Aorta (tissue), 5 donors: ENCODE data around the gene ZNF774. TPM values are rescaled to one million over a fixed set of nuclear protein-coding genes. Genes with fewer than 3 reads are reported as not detected.
"Not testable (repeated sequence)": the region's sequence is repeated elsewhere in the genome, so short reads cannot be mapped to it uniquely, and the experiment has no call there.

Source experiments
- ATAC-seq: fragments of 200-7000 bp; cut with Tn5 transposase; one replicate; pipeline ENCODE4 v1.9.1; 2022; ENCODE audit warnings: moderate library complexity; ENCODE audit not compliant: low FRiP score
- DNase-seq, 2 donors: peaks; one replicate each; pipeline ENCODE4 v3.0.0-alpha.2; 2020
- H3K27ac ChIP-seq, 2 donors: one replicate each; pipeline ENCODE4 v1.5.1; 2013; ENCODE audit warnings: low read length in 2 of 2, mild to moderate bottlenecking in 2 of 2, moderate library complexity in 2 of 2, control low read depth in 1 of 2, inconsistent platforms in 1 of 2, low read depth in 1 of 2
- H3K27me3 ChIP-seq, 2 donors: one replicate each; pipeline ENCODE4 v1.6.1; 2013; ENCODE audit warnings: control low read depth in 1 of 2, low read length in 1 of 2, mild to moderate bottlenecking in 1 of 2, moderate library complexity in 1 of 2; ENCODE audit not compliant: insufficient read depth in 2 of 2, control insufficient read depth in 1 of 2
- H3K36me3 ChIP-seq, 2 donors: one replicate each; pipeline ENCODE4 v1.6.1; 2013; ENCODE audit warnings: control low read depth in 1 of 2, low read length in 1 of 2, mild to moderate bottlenecking in 1 of 2; ENCODE audit not compliant: insufficient read depth in 2 of 2, control insufficient read depth in 1 of 2
- H3K4me1 ChIP-seq, 2 donors: one replicate each; pipeline ENCODE4 v1.6.1; 2013; ENCODE audit warnings: low read length in 2 of 2, control low read depth in 1 of 2, mild to moderate bottlenecking in 1 of 2, moderate library complexity in 1 of 2; ENCODE audit not compliant: insufficient read depth in 2 of 2, control insufficient read depth in 1 of 2
- H3K4me3 ChIP-seq, 2 donors: one replicate each; pipeline ENCODE4 v1.5.1; 2013; ENCODE audit warnings: low read length in 2 of 2, control low read depth in 1 of 2, mild to moderate bottlenecking in 1 of 2
- H3K9me3 ChIP-seq: one replicate; pipeline ENCODE4 v1.6.1; 2013; ENCODE audit warnings: mild to moderate bottlenecking, low read length; ENCODE audit not compliant: control insufficient read depth
- WGBS, 2 donors: extraction: QIAGEN DNeasy Blood & Tissue Kit; methylation state at CpG; one replicate each; pipeline ENCODE4 v1.1.7; 2013; 5-methylcytosine and 5-hydroxymethylcytosine counted together
- intact Hi-C, 2 donors: fragments of 100-400 bp; cut with DNase I; formaldehyde crosslinking; loops; one replicate each; pipeline versions ENCODE4 v1.14.2 to v1.15.0; 2022
- long read RNA-seq, 2 donors: library from polyadenylated mRNA; unstranded; transcript quantifications; one replicate each; pipeline ENCODE4 v2.0.0, GENCODE V29; 2020 to 2021
- polyA plus RNA-seq, 2 donors: library from polyadenylated mRNA; stranded (reverse); fragments of 200-250 nt; gene quantifications; one replicate each; pipeline ENCODE4 v1.2.3, GENCODE V29; 2013
- total RNA-seq, 2 donors: library from RNA; stranded (reverse); fragmentation: NEBNext Ultra II Directional; extraction: Animal tissue kit (Norgen Biotek cat#: 25700); gene quantifications; one replicate each; pipeline ENCODE4 v1.2.1, GENCODE V29; 2021
- donor health status: healthy with polysubstance abuse.
- donor health status: Bipolar disorder and iron deficiency.
- donor health status: DM: no; HTN: no; CAD: no.
- donor health status: DM: no; HTN: no; CAD: no.
- donor health status: DM: yes; HTN: yes; CAD: no.

Gene ZNF774
- total RNA-seq, result 1 to 10 TPM; 6.1 to 7.4 TPM
- polyA plus RNA-seq, result 1 to 10 TPM in 1 of 2 donors, under 1 TPM in 1; 0.50 to 2.6 TPM
- long read RNA-seq, donor 1, partial matches to known transcripts, result 0 of 6 reads
- long read RNA-seq, donor 1, other reads (novel, unspliced or antisense), result 3 of 6 reads
- long read RNA-seq, donor 2, partial matches to known transcripts, result 0 of 1 reads
- long read RNA-seq, donor 2, other reads (novel, unspliced or antisense), result 1 of 1 reads

DNA sequence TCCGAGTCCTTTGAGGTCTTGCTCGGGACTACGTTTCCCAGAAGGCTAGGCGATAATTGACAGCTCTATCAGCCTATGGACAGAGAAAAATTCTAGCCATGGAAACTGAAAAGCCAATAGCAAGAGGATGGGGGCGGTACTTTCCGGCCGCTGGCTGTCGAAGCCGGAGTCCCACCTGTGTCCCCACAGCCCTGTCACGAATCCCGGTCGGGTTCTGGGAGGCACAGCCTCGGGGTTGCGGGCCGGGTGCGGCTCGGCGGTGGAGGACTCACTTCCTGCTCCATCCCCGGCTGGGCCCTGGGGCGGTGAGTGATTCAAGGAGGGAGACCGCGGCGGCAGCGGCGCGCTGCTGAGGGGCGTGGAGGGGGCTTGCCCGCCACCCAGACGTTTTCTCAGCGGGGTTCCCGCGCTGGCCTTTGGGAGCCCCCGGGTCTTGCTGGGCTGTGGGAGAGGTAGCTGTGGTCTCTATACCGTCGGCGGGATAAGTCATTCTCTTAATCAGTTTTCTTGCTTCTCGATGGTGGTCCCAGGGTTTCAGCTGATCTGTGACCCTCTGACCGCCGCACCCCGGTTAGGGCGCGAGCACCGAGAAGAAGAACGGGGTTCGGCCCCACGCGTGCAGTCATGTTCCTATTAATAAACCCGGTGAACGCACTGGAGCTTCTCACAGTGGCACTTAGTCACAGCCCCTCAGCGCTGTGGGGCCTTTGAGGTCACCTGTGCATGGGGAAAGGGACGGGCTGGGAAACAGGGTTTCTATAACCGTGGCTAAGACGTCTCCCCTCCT is at the start of gene ZNF774:
Gene ZNF774 (plus strand): TSS at position 178 of the 787 bp plus-strand sequence. CDS start 2,377 bp downstream, outside the sequence.
- no peaks in the 10 kb centered on the region for H3K36me3 ChIP-seq
- peak within 1 kb of the TSS; percentile 76 to 92 for H3K4me3 ChIP-seq
- H3K27me3 ChIP-seq, result no peaks in the 10 kb centered on the region
- no peaks in the 10 kb centered on the region for H3K4me1 ChIP-seq
- DNase-seq (peak; percentile 92 to 93), ATAC-seq (peak; percentile 98)
- 1% methylated on average over 53 of the region's 53 CpGs for WGBS, 2 donors
- no peaks in the 10 kb centered on the region for H3K9me3 ChIP-seq
- H3K27ac ChIP-seq, result peak within 1 kb of the TSS in 1 of 2 donors; percentile 58
- intact Hi-C loops, result no loop called here

GRCh38 chr15:90305355-90305754 is 46.7 kb upstream of the ZNF774 start:
- H3K9me3 ChIP-seq, H3K4me1 ChIP-seq, ATAC-seq, DNase-seq, intact Hi-C loops, H3K36me3 ChIP-seq, H3K4me3 ChIP-seq, H3K27ac ChIP-seq, H3K27me3 ChIP-seq: not testable (repeated sequence)
- 92 to 93% methylated on average over 14 of the region's 14 CpGs for WGBS, 2 donors

DNA sequence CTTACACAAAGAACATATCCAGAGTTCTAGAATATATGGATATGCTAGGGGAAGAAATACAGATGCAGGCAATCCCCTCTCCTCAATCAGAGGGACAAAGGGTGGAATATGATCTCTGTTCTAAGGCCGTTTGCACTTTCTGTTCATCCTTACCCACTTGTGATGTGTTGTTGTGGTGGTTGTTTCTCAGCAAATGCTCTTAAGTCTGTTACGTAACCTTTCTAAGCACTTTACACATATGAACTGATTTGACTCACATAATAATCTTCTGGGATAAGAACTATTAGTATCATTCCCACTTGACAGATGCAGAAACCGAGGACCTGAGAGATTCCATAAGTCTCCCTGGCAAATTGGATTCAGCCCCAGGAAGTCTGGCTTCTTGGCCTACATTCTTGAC is 46.2 kb upstream of the ZNF774 start:
- H3K27ac ChIP-seq, result no peak overlapping the region
- 72 to 78% methylated on average over 3 of the region's 3 CpGs for WGBS, 2 donors
- ATAC-seq, result no peak

DNA sequence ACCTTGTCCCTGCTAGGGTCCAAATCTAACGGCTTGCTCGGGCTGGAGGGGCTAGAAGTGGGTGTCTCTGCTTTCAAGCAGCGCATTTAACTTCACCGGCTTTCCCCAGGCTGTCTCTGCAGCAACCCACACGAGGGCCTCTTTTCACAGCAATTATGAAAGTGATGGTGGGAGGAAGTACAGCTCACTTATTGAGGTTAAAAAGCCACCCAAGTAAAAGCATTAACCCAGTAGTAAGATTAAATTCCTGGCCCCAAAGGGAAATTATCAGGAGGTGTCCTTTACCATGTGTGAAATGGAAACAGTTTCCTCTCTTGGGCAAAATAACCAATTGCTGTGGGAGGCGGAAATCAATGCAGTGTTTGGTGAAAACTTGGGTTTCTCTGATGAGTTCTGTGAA is 45.5 kb upstream of the ZNF774 start:
- DNase-seq (no peak), ATAC-seq (no peak)
- no peak overlapping the region for H3K4me3 ChIP-seq
- H3K36me3 ChIP-seq, result no peaks in the 10 kb centered on the region
- 54 to 65% methylated on average over 6 of the region's 6 CpGs for WGBS, 2 donors
- H3K27ac ChIP-seq, result no peak overlapping the region
- H3K27me3 ChIP-seq, result no peaks in the 10 kb centered on the region
- intact Hi-C loops, result no loop called here
- no peaks in the 10 kb centered on the region for H3K4me1 ChIP-seq
- H3K9me3 ChIP-seq, result no peaks in the 10 kb centered on the region

More for the DNA sequence above, 46.2 kb upstream of the ZNF774 start:
- Histone ChIP-seq H3K36me3 (no peaks in the 10 kb centered on the region), H3K4me3 (no peak overlapping the region), H3K9me3 (no peaks in the 10 kb centered on the region), H3K4me1 (no peaks in the 10 kb centered on the region), H3K27me3 (no peaks in the 10 kb centered on the region)
- intact Hi-C loops, result no loop called here
- DNase-seq, result no peak

DNA sequence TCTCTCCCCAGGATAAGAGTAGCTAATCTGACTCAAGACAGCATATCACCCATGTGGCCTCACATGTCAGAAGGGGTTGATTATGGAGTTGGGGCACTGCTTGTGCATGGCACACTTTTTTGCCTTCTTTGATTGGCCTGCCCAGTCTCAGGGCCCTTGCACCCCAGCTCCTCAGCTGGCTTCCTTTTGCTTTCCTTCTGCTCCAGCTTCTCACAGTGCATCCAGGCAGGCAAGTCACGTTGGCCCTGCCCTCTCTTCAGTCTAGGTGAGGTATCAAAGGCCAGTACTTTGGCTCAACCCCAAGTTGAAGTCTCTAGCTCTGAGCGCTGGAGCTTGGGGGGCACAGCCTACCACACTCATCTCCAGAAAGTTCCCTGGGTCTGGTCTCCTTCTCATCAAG is 44.4 kb upstream of the ZNF774 start:
- H3K27me3 ChIP-seq, result no peaks in the 10 kb centered on the region
- no peaks in the 10 kb centered on the region for H3K9me3 ChIP-seq
- DNase-seq, result no peak
- H3K27ac ChIP-seq, result no peak overlapping the region
- no peaks in the 10 kb centered on the region for H3K4me1 ChIP-seq
- H3K36me3 ChIP-seq, result no peaks in the 10 kb centered on the region
- 86 to 93% methylated on average over 2 of the region's 2 CpGs for WGBS, 2 donors
- intact Hi-C loops, result no loop called here
- ATAC-seq, result peak; percentile 15
- H3K4me3 ChIP-seq, result no peak overlapping the region

GRCh38 chr15:90309020-90309419 is 43.1 kb upstream of the ZNF774 start:
- no peak overlapping the region for H3K27ac ChIP-seq
- H3K9me3 ChIP-seq, result no peaks in the 10 kb centered on the region
- H3K4me3 ChIP-seq, result no peak overlapping the region
- H3K36me3 ChIP-seq, result no peaks in the 10 kb centered on the region
- DNase-seq (no peak), ATAC-seq (no peak)
- no peaks in the 10 kb centered on the region for H3K27me3 ChIP-seq
- intact Hi-C loops, result no loop called here
- 85 to 87% methylated on average over 4 of the region's 4 CpGs for WGBS, 2 donors
- H3K4me1 ChIP-seq, result no peaks in the 10 kb centered on the region

DNA sequence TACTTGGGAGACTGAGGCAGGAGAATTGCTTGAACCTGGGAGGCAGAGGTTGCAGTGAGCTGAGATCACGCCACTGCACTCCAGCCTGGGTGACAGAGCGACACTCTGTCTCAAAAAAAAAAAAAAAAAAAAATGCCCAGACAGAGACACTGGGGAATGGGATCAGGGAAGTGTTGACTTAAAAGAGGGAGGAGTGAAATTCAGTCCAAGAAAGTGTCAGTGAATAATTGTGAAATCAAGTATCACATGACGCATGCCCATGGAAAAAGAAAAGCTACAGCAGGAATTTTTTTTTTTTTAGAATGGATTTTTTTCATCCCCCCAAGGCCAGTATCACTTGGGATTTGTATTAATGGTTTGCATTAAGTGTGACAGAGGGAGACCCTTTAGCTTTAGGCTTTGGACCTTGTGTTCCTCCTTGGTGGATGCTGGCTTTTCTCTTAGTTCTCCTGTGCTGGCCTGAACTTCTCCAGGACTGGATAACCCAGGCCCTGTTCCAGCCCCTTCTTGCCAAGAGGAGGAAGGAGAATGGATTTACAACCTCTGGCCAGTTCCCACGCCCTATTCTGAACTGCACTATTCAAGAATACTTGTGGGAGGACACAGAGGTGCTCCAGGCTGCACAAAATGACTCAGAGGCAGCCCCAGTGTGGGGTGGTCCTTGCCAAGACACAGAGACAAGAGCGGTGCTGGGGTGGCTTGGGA is 36.7 kb upstream of the ZNF774 start:
- DNase-seq (peak; percentile 84 to 85), ATAC-seq (peak; percentile 93)
- no peaks in the 10 kb centered on the region for H3K36me3 ChIP-seq
- H3K4me1 ChIP-seq, result peaks cover 0 to 2% of the 10 kb centered on the region in 2 donors
- H3K27ac ChIP-seq, result peak overlapping the region; percentile 80 to 90
- H3K27me3 ChIP-seq, result no peaks in the 10 kb centered on the region
- 0 to 4% methylated on average over 5 of the region's 5 CpGs for WGBS, 2 donors
- intact Hi-C loops, result loop anchor here (2.0 to 10.0 kb wide), 2 partner anchors 15 to 569 kb away; partner anchors contain the start of gene FES (in 1 of the 2)
- H3K4me3 ChIP-seq, result no peak overlapping the region
- H3K9me3 ChIP-seq, result no peaks in the 10 kb centered on the region

DNA sequence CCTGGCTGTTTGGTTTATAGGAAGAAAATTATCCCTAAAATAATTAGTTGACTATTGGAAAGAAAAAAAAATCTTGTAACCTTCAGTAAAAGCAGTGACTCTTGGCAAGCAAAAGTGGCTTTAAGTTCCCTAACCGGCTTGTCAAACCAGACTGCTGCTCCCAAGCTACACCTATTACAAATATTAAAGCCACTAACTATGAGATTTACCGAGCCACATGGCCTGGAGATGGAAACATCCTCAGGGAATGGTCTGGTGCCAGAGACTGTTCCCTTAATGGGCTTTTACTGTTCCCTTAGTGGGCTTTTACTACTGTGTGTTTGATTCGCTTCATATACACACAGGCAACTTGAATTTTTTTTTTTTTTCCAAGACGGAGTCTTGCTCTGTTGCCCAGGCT is 35.9 kb upstream of the ZNF774 start:
- Histone ChIP-seq H3K36me3 (no peaks in the 10 kb centered on the region), H3K27me3 (no peaks in the 10 kb centered on the region), H3K4me1 (peaks cover 0 to 2% of the 10 kb centered on the region in 2 donors), H3K9me3 (no peaks in the 10 kb centered on the region), H3K27ac (peak overlapping the region in 1 of 2 donors; percentile 28), H3K4me3 (no peak overlapping the region)
- WGBS, 2 donors, result 8 to 11% methylated on average over 4 of the region's 4 CpGs
- DNase-seq (no peak), ATAC-seq (no peak)
- intact Hi-C loops, result loop anchor here in 1 of 2 donors (10.0 kb wide), 1 partner anchor 569 kb away; the partner anchor contains the start of gene FES
